GM23248 (cell line): ENCODE results near the gene GRIA4.

Source experiments
- EZH2 ChIP-seq: fragments of 200-600 bp; sonication (generic); IDR thresholded peaks from 2 replicates; pipeline ENCODE4 v1.6.1; 2018; ENCODE audit warnings: antibody characterized with exemption, mild to moderate bottlenecking; ENCODE audit not compliant: insufficient read depth, poor library complexity, severe bottlenecking
- EZH2phosphoT487 ChIP-seq: fragments of 200-600 bp; sonication (generic); IDR thresholded peaks from 2 replicates; pipeline ENCODE4 v1.6.1; 2018; ENCODE audit warnings: antibody characterized with exemption, moderate library complexity, mild to moderate bottlenecking, low read depth; ENCODE audit not compliant: insufficient read depth

GRCh38 chr11:106011481-106011880 is 401.6 kb downstream of the GRIA4 start:
- TF ChIP-seq EZH2 (no peak), EZH2phosphoT487 (no peak)
